Measurements from ENCODE around the gene RGS18.

DNA sequence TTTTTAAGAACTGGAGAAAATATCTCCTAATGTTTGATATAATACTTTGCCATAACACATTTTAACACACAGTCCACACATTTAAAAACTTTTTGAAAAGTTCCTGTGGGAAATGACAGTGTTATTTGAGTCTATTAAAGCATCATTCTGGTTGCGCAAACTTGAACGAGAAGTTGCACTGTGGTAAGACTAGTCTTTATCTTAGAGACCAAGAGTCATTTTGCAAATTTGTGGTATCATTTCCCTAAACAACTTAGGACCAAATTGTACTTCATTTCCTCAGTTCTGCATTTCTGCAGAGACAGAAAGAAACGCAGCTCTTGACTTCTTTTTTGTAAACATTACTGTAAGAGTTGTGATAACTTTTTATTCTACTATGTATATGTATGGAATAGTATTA is at the start of gene RGS18:
- peak in 1 of 3 donors; percentile 15 for TF ChIP-seq POLR2AphosphoS5 (IDR thresholded peaks at IDR 0.05)
- TF ChIP-seq, protein P1, sequence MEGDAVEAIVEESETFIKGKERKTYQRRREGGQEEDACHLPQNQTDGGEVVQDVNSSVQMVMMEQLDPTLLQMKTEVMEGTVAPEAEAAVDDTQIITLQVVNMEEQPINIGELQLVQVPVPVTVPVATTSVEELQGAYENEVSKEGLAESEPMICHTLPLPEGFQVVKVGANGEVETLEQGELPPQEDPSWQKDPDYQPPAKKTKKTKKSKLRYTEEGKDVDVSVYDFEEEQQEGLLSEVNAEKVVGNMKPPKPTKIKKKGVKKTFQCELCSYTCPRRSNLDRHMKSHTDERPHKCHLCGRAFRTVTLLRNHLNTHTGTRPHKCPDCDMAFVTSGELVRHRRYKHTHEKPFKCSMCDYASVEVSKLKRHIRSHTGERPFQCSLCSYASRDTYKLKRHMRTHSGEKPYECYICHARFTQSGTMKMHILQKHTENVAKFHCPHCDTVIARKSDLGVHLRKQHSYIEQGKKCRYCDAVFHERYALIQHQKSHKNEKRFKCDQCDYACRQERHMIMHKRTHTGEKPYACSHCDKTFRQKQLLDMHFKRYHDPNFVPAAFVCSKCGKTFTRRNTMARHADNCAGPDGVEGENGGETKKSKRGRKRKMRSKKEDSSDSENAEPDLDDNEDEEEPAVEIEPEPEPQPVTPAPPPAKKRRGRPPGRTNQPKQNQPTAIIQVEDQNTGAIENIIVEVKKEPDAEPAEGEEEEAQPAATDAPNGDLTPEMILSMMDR (IDR thresholded peaks at IDR 0.05 in 8 of 11, conservative IDR thresholded peaks at IDR 0.05 in 3 of 11): no peak

Data from spleen (tissue), 7 donors.